ENCODE measurements around the gene PDZK1IP1.

DNA sequence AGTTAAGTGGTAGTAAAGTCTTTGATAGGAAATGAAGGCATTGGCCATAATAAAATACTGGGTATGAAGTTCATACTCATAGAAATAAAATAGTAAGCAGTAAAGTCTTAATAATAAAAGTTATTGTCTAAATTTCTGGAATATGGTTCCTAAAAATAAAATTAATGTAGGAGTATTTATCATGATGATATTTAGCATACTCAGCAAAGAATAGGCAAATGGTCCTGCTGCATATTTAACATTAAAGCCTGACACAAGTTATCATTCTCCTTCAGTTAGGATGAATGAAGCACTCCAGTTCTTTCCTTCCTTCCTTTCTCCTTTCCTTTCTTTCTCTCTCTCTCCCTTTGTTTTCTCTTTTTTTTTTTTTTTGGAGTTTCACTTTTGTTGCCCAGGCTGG lies 25.3 kb downstream of the PDZK1IP1 start:
- no peak for TF ChIP-seq CTCF (IDR thresholded peaks at IDR 0.05; ENCODE audit: poor library complexity, severe bottlenecking)
- TF ChIP-seq POLR2AphosphoS5 (IDR thresholded peaks at IDR 0.05) = no peak
- no peak for TF ChIP-seq TAF1 (IDR thresholded peaks at IDR 0.05; ENCODE audit: low read depth)
- TF ChIP-seq RAD21 (conservative IDR thresholded peaks at IDR 0.05) = no peak
- TF ChIP-seq EZH2 (IDR thresholded peaks at IDR 0.05; ENCODE audit: borderline replicate concordance, insufficient read depth, low read length, poor library complexity, severe bottlenecking) = no peak
- TF ChIP-seq EP300 (conservative IDR thresholded peaks at IDR 0.05; ENCODE audit: poor library complexity, severe bottlenecking) = no peak
- TF ChIP-seq MXI1 (conservative IDR thresholded peaks at IDR 0.05; ENCODE audit: poor library complexity, severe bottlenecking) = no peak
- TF ChIP-seq, protein P1, sequence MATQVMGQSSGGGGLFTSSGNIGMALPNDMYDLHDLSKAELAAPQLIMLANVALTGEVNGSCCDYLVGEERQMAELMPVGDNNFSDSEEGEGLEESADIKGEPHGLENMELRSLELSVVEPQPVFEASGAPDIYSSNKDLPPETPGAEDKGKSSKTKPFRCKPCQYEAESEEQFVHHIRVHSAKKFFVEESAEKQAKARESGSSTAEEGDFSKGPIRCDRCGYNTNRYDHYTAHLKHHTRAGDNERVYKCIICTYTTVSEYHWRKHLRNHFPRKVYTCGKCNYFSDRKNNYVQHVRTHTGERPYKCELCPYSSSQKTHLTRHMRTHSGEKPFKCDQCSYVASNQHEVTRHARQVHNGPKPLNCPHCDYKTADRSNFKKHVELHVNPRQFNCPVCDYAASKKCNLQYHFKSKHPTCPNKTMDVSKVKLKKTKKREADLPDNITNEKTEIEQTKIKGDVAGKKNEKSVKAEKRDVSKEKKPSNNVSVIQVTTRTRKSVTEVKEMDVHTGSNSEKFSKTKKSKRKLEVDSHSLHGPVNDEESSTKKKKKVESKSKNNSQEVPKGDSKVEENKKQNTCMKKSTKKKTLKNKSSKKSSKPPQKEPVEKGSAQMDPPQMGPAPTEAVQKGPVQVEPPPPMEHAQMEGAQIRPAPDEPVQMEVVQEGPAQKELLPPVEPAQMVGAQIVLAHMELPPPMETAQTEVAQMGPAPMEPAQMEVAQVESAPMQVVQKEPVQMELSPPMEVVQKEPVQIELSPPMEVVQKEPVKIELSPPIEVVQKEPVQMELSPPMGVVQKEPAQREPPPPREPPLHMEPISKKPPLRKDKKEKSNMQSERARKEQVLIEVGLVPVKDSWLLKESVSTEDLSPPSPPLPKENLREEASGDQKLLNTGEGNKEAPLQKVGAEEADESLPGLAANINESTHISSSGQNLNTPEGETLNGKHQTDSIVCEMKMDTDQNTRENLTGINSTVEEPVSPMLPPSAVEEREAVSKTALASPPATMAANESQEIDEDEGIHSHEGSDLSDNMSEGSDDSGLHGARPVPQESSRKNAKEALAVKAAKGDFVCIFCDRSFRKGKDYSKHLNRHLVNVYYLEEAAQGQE (IDR thresholded peaks at IDR 0.05; ENCODE audit: borderline replicate concordance) = no peak

Data from neural cell (in vitro differentiated cells).